ENCODE measurements around the gene KRT86. TPM values are rescaled to one million over a fixed set of nuclear protein-coding genes. Genes with fewer than 3 reads are reported as not detected.
"Not testable (repeated sequence)": the region's sequence is repeated elsewhere in the genome, so short reads cannot be mapped to it uniquely, and the experiment has no call there.

KRT86 gene
- total and polyA plus RNA-seq, 7 experiments from 2014 or later, result 0.13 to 1.5 TPM; not detected in 5

GRCh38 chr12:52338241-52338960 lies 64.0 kb downstream of the KRT86 start:
- POLR2A ChIA-PET, result no interaction called here
- peaks cover 0 to 25% (median 8%) of the 10 kb centered on the region in 11 donors for H3K9me3 Mint-ChIP-seq
- ATAC-seq (no peak), DNase-seq (no peak)
- peaks cover 0 to 21% (median 12%) of the 10 kb centered on the region in 5 donors for H3K27me3 Mint-ChIP-seq
- Histone ChIP-seq H3K9me3 (ENCODE audit: control insufficient read depth in 2 of 3, low read length in 3 of 3) (no peaks in the 10 kb centered on the region), H3K27ac (ENCODE audit: low read depth, low read length) (no peak overlapping the region), H3K36me3 (ENCODE audit: control insufficient read depth in 2 of 3, insufficient read depth in 3 of 3, low read length in 3 of 3) (no peaks in the 10 kb centered on the region), H3K4me1 (ENCODE audit: control insufficient read depth in 2 of 2, insufficient read depth in 2 of 2, low read length in 2 of 2) (no peaks in the 10 kb centered on the region), H3K27me3 (ENCODE audit: control insufficient read depth in 2 of 2, insufficient read depth in 2 of 2, low read length in 2 of 2) (no peaks in the 10 kb centered on the region), H3K4me3 (ENCODE audit: low read length) (no peak overlapping the region)
- no peak overlapping the region for H3K4me3 Mint-ChIP-seq
- intact Hi-C loops (cut with micrococcal nuclease), result no loop called here
- CTCF ChIA-PET, result interaction anchor here (1.2 to 1.5 kb wide), 2 partner anchors 10 to 11 kb away, joined by 4 to 5 read pairs; no protein-coding TSS in a partner anchor
- peak overlapping the region in 1 of 9 donors; percentile 32 for H3K27ac Mint-ChIP-seq
- no peaks in the 10 kb centered on the region for H3K4me1 Mint-ChIP-seq
- H3K36me3 Mint-ChIP-seq, result peaks cover 0 to 9% (median 4%) of the 10 kb centered on the region in 5 donors

GRCh38 chr12:52341066-52341580 lies 66.7 kb downstream of the KRT86 start:
- H3K4me1 Mint-ChIP-seq, result peaks cover 0 to 2% (median 0%) of the 10 kb centered on the region in 7 donors
- no peak overlapping the region for H3K4me3 Mint-ChIP-seq
- Histone ChIP-seq H3K36me3 (ENCODE audit: control insufficient read depth in 2 of 3, insufficient read depth in 3 of 3, low read length in 3 of 3) (no peaks in the 10 kb centered on the region), H3K9me3 (ENCODE audit: control insufficient read depth in 2 of 3, low read length in 3 of 3) (no peaks in the 10 kb centered on the region), H3K4me1 (ENCODE audit: control insufficient read depth in 2 of 2, insufficient read depth in 2 of 2, low read length in 2 of 2) (no peaks in the 10 kb centered on the region), H3K4me3 (ENCODE audit: low read length) (no peak overlapping the region), H3K27me3 (ENCODE audit: control insufficient read depth in 2 of 2, insufficient read depth in 2 of 2, low read length in 2 of 2) (no peaks in the 10 kb centered on the region), H3K27ac (ENCODE audit: low read depth, low read length) (no peak overlapping the region)
- ChIA-PET POLR2A (no interaction called here), CTCF (no interaction called here)
- H3K9me3 Mint-ChIP-seq, result peaks cover 0 to 18% (median 8%) of the 10 kb centered on the region in 11 donors
- H3K36me3 Mint-ChIP-seq, result peaks cover 0 to 6% (median 0%) of the 10 kb centered on the region in 5 donors
- no peak overlapping the region for H3K27ac Mint-ChIP-seq
- ATAC-seq (no peak), DNase-seq (no peak)
- intact Hi-C loops (cut with micrococcal nuclease), result no loop called here
- H3K27me3 Mint-ChIP-seq, result peaks cover 0 to 15% (median 10%) of the 10 kb centered on the region in 5 donors

GRCh38 chr12:52342781-52343490 lies 68.5 kb downstream of the KRT86 start:
- Mint-ChIP-seq H3K4me1 (peaks cover 0 to 2% (median 0%) of the 10 kb centered on the region in 7 donors), H3K36me3 (no peaks in the 10 kb centered on the region), H3K9me3 (peaks cover 0 to 8% (median 2%) of the 10 kb centered on the region in 11 donors), H3K27ac (no peak overlapping the region), H3K27me3 (peaks cover 0 to 15% (median 7%) of the 10 kb centered on the region in 5 donors), H3K4me3 (no peak overlapping the region)
- CTCF ChIA-PET, result no interaction called here
- H3K36me3 ChIP-seq (ENCODE audit: control insufficient read depth in 2 of 3, insufficient read depth in 3 of 3, low read length in 3 of 3), result no peaks in the 10 kb centered on the region
- no peak for ATAC-seq
- H3K27me3 ChIP-seq (ENCODE audit: control insufficient read depth in 2 of 2, insufficient read depth in 2 of 2, low read length in 2 of 2), result no peaks in the 10 kb centered on the region
- POLR2A ChIA-PET, result no interaction called here
- no peak overlapping the region for H3K27ac ChIP-seq (ENCODE audit: low read depth, low read length)
- H3K9me3 ChIP-seq (ENCODE audit: control insufficient read depth in 2 of 3, low read length in 3 of 3), result no peaks in the 10 kb centered on the region
- H3K4me1 ChIP-seq (ENCODE audit: control insufficient read depth in 2 of 2, insufficient read depth in 2 of 2, low read length in 2 of 2), result no peaks in the 10 kb centered on the region
- H3K4me3 ChIP-seq (ENCODE audit: low read length), result no peak overlapping the region
- DNase-seq, result no peak
- intact Hi-C loops (cut with micrococcal nuclease), result no loop called here

GRCh38 chr12:52343550-52343949 lies 69.1 kb downstream of the KRT86 start:
- no peaks in the 10 kb centered on the region for H3K9me3 ChIP-seq (ENCODE audit: control insufficient read depth in 2 of 3, low read length in 3 of 3)
- no peak overlapping the region for H3K27ac Mint-ChIP-seq
- H3K27ac ChIP-seq (ENCODE audit: low read depth, low read length), result no peak overlapping the region
- ChIA-PET CTCF (no interaction called here), POLR2A (no interaction called here)
- no peaks in the 10 kb centered on the region for H3K36me3 ChIP-seq (ENCODE audit: control insufficient read depth in 2 of 3, insufficient read depth in 3 of 3, low read length in 3 of 3)
- peaks cover 0 to 2% (median 0%) of the 10 kb centered on the region in 7 donors for H3K4me1 Mint-ChIP-seq
- peaks cover 0 to 14% (median 5%) of the 10 kb centered on the region in 5 donors for H3K27me3 Mint-ChIP-seq
- peaks cover 0 to 8% (median 2%) of the 10 kb centered on the region in 11 donors for H3K9me3 Mint-ChIP-seq
- no peak overlapping the region for H3K4me3 Mint-ChIP-seq
- no peaks in the 10 kb centered on the region for H3K36me3 Mint-ChIP-seq
- H3K4me3 ChIP-seq (ENCODE audit: low read length), result no peak overlapping the region
- DNase-seq, result no peak
- no peak for ATAC-seq
- intact Hi-C loops (cut with micrococcal nuclease), result no loop called here
- no peaks in the 10 kb centered on the region for H3K27me3 ChIP-seq (ENCODE audit: control insufficient read depth in 2 of 2, insufficient read depth in 2 of 2, low read length in 2 of 2)
- no peaks in the 10 kb centered on the region for H3K4me1 ChIP-seq (ENCODE audit: control insufficient read depth in 2 of 2, insufficient read depth in 2 of 2, low read length in 2 of 2)

GRCh38 chr12:52344111-52344510 lies 69.7 kb downstream of the KRT86 start:
- peaks cover 0 to 2% (median 0%) of the 10 kb centered on the region in 7 donors for H3K4me1 Mint-ChIP-seq
- no peak overlapping the region for H3K4me3 Mint-ChIP-seq
- Histone ChIP-seq H3K27ac (ENCODE audit: low read depth, low read length) (no peak overlapping the region), H3K36me3 (ENCODE audit: control insufficient read depth in 2 of 3, insufficient read depth in 3 of 3, low read length in 3 of 3) (no peaks in the 10 kb centered on the region), H3K4me3 (ENCODE audit: low read length) (no peak overlapping the region), H3K4me1 (ENCODE audit: control insufficient read depth in 2 of 2, insufficient read depth in 2 of 2, low read length in 2 of 2) (no peaks in the 10 kb centered on the region), H3K27me3 (ENCODE audit: control insufficient read depth in 2 of 2, insufficient read depth in 2 of 2, low read length in 2 of 2) (no peaks in the 10 kb centered on the region), H3K9me3 (ENCODE audit: control insufficient read depth in 2 of 3, low read length in 3 of 3) (no peaks in the 10 kb centered on the region)
- CTCF ChIA-PET, result no interaction called here
- POLR2A ChIA-PET, result no interaction called here
- intact Hi-C loops (cut with micrococcal nuclease), result no loop called here
- H3K9me3 Mint-ChIP-seq, result peaks cover 0 to 5% (median 0%) of the 10 kb centered on the region in 11 donors
- H3K27ac Mint-ChIP-seq, result no peak overlapping the region
- H3K36me3 Mint-ChIP-seq, result no peaks in the 10 kb centered on the region
- DNase-seq (no peak), ATAC-seq (no peak)
- H3K27me3 Mint-ChIP-seq, result peaks cover 0 to 13% (median 5%) of the 10 kb centered on the region in 5 donors

DNA sequence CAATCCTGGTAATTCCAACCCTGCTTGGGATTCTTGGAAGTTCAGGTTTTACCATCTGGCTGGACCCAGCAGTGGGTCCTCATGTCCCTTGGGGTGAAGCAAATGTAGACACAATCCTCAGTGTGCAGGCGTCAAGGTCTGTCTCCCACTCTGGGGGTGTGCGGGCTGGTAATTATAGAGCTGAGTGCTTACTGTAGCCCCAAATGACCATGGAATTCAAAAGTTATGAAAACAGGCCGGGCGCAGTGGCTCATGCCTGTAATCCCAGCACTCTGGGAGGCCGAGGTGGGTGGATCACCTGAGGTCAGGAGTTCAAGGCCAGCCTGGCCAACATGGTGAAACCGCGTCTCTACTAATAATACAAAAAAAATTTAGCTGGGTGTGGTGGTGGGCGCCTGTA lies 70.6 kb downstream of the KRT86 start:
- H3K27me3 Mint-ChIP-seq, result peaks cover 0 to 15% (median 5%) of the 10 kb centered on the region in 5 donors

More for the DNA sequence above, 70.6 kb downstream of the KRT86 start:
- POLR2A ChIA-PET; H3K36me3 Mint-ChIP-seq; H3K36me3 ChIP-seq (ENCODE audit: control insufficient read depth in 2 of 3, insufficient read depth in 3 of 3, low read length in 3 of 3); H3K9me3 Mint-ChIP-seq; H3K27ac Mint-ChIP-seq; CTCF ChIA-PET; ATAC-seq; H3K27ac ChIP-seq (ENCODE audit: low read depth, low read length); H3K4me3 Mint-ChIP-seq; DNase-seq; H3K4me1 ChIP-seq (ENCODE audit: control insufficient read depth in 2 of 2, insufficient read depth in 2 of 2, low read length in 2 of 2); H3K9me3 ChIP-seq (ENCODE audit: control insufficient read depth in 2 of 3, low read length in 3 of 3); H3K4me1 Mint-ChIP-seq; H3K27me3 ChIP-seq (ENCODE audit: control insufficient read depth in 2 of 2, insufficient read depth in 2 of 2, low read length in 2 of 2); intact Hi-C loops (cut with micrococcal nuclease); H3K4me3 ChIP-seq (ENCODE audit: low read length): not testable (repeated sequence)
